Panc1 (cell line): ENCODE measurements around the gene PAX7. TPM values are rescaled to one million over a fixed set of nuclear protein-coding genes. Genes with fewer than 3 reads are reported as not detected.

Experiments
- ATAC-seq: fragments of 200-7000 bp; cut with Tn5 transposase; 2 replicates; pipeline ENCODE4 v1.9.1; 2020; ENCODE audit warnings: mild to moderate bottlenecking, moderate library complexity
- BruUV-seq: library from RNA; stranded (reverse); fragments of 400-500 nt; replicated peaks from 2 replicates; lab custom pipeline; 2021; lab: Mats Ljungman, UMichigan
- CTCF ChIA-PET: fragments of 300-600 bp; sonication (Branson Sonifier 250); formaldehyde crosslinking; loops from one replicate; lab custom pipeline; 2022; ENCODE audit warnings: antibody characterized with exemption; lab: Charles Lee
- POLR2A ChIA-PET: fragments of 300-600 bp; sonication (Branson Sonifier 250); formaldehyde crosslinking; loops from one replicate; lab custom pipeline; 2022; ENCODE audit warnings: antibody characterized with exemption; lab: Charles Lee
- DNase-seq: peaks from one replicate; pipeline ENCODE4 v3.0.0-alpha.2; 2010; ENCODE audit warnings: low read depth, low spot score
- H3K27ac ChIP-seq: 2 replicates; pipeline ENCODE4 v1.5.1; 2011; ENCODE audit warnings: mild to moderate bottlenecking, low read length, inconsistent platforms
- H3K27me3 ChIP-seq: fragments of 200-500 bp; sonication (Bioruptor generic); 2 replicates; pipeline ENCODE4 v1.6.0; 2014; ENCODE audit warnings: low read length, inconsistent platforms; ENCODE audit not compliant: control insufficient read depth, insufficient read depth
- H3K36me3 ChIP-seq: fragments of 200-500 bp; sonication (Bioruptor generic); 2 replicates; pipeline ENCODE4 v1.5.1; 2014; ENCODE audit warnings: inconsistent platforms, mild to moderate bottlenecking, low read length, moderate library complexity; ENCODE audit not compliant: control insufficient read depth, insufficient read depth
- H3K4me1 ChIP-seq: 2 replicates; pipeline ENCODE4 v1.5.1; 2011; ENCODE audit warnings: inconsistent platforms, mild to moderate bottlenecking, low read length, moderate library complexity; ENCODE audit not compliant: control insufficient read depth, insufficient read depth
- H3K4me3 ChIP-seq, 2 experiments: 2 replicates each; pipeline ENCODE4 v1.5.1; 2011 to 2012; ENCODE audit warnings: low read depth in 2 of 2, low read length in 2 of 2, mild to moderate bottlenecking in 2 of 2, inconsistent platforms in 1 of 2, moderate library complexity in 1 of 2
- H3K9me3 ChIP-seq: fragments of 200-500 bp; sonication (Bioruptor generic); 2 replicates; pipeline ENCODE4 v1.5.1; 2014; ENCODE audit warnings: low read depth, mild to moderate bottlenecking, inconsistent platforms, low read length, moderate library complexity; ENCODE audit not compliant: control insufficient read depth, insufficient read depth
- POLR2AphosphoS5 ChIP-seq: IDR thresholded peaks from 2 replicates; pipeline ENCODE4 v1.6.1; 2012; ENCODE audit warnings: mild to moderate bottlenecking, low read depth, low read length, moderate library complexity
- SIN3A ChIP-seq: IDR thresholded peaks from 2 replicates; pipeline ENCODE4 v1.6.1; 2012; ENCODE audit warnings: low read depth, mild to moderate bottlenecking, low read length, moderate library complexity, borderline replicate concordance; ENCODE audit not compliant: insufficient read depth
- TCF7L2 ChIP-seq: IDR thresholded peaks from 2 replicates; pipeline ENCODE4 v1.6.1; 2011; ENCODE audit warnings: mild to moderate bottlenecking, low read depth, low read length, inconsistent platforms
- in situ Hi-C: cut with HindIII; loops from 2 replicates; pipeline ENCODE4 v1.10.0; 2016; ENCODE audit warnings: low sequenced_read_pairs, low pct_unique_long_range_greater_than_20kb
- intact Hi-C: fragments of 100-400 bp; cut with micrococcal nuclease; formaldehyde crosslinking; loops from one replicate; pipeline ENCODE4 v1.10.0; 2022; ENCODE audit not compliant: unreplicated experiment
- total RNA-seq: library from RNA; stranded (reverse); gene quantifications from one replicate; pipeline ENCODE4 v1.2.1, GENCODE V29; 2021; ENCODE audit not compliant: unreplicated experiment
- TF ChIP-seq, protein P1 (sequence below), 2 experiments: IDR thresholded peaks; 2 replicates each; pipeline ENCODE4 v1.6.1; 2011 to 2012; ENCODE audit warnings: low read depth in 2 of 2, control low read depth in 1 of 2, low read length in 1 of 2, mild to moderate bottlenecking in 1 of 2, moderate library complexity in 1 of 2; ENCODE audit not compliant: insufficient read depth in 1 of 2
- TF ChIP-seq, protein P2 (sequence below): fragments of 450-650 bp; IDR thresholded peaks from 2 replicates; pipeline ENCODE4 v1.5.1; 2017; ENCODE audit warnings: mild to moderate bottlenecking

The PAX7 gene
- total RNA-seq, 1 experiment from 2014 or later: not detected

DNA sequence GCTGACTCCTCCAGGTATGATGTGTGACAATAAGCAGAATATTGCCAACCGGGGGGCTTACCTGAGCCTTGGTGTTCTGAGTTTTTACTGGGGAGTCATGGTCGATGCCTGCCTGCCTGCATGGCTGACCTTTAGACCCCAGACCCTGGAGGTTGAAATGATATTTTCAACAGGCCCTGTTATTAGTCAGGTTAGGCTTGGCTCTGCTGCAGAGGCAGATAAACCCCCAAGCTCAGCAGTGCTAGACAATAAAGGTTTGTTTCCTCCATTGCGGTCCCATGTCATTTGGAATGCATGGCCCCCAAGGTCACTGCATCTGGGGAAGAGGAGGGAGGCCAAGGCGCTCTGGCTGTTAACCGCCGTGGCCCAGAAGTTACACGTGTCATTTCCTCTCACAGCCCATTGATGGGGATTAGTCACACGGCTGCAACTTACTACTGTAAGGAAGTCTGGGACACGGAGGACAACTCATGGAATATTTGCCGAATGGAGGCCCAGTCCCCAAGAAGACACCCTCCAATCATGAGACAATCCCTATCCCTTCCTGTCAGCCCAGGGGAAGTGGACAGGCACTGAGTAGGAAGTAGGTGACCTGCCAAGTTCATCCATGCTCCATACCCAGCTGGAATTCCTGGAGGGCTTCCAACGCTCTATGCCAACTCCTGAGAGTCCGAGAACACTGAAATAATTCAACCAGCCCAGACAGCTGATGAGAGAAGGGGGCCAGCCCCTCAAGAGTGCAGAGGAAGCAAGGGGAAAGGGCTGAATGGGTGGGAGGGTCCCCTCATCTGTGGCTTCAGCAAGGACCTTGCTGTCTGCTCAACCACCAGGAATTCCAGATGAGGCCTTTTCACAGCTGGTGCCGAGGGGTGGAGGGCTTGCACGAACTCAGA lies 131.5 kb downstream of the PAX7 start:
- POLR2A ChIA-PET: no interaction called here

DNA sequence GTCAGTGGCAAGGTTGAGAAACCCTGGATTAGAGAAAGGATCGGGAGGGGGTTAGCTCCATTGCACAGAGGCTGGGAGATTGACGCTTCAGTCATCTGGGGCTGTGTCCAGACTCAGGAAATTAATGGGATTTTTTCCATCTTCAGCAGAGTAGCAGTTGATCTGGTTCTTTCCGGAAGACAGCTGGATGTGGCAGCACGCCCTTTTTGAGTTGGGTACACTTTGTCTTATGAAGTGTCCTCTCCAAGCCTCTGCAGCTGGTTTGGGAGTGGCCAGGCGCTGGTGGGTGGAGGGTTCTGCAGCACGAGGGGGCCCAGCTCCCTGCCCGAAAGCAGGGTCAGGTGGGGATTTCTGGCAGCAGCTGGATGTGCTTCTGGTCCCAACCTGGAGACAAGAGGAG lies 133.7 kb downstream of the PAX7 start:
- BruUV-seq: no TSS peak
- in situ Hi-C loops: no loop called here
- POLR2A ChIA-PET: interaction anchor here (0.6 kb wide), 1 partner anchor 76 kb away, joined by 3 read pairs; no protein-coding TSS in a partner anchor

More for the DNA sequence above, 131.5 kb downstream of the PAX7 start:
- TF ChIP-seq POLR2AphosphoS5 (no peak), SIN3A (no peak), TCF7L2 (no peak)
- TF ChIP-seq, protein P1, sequence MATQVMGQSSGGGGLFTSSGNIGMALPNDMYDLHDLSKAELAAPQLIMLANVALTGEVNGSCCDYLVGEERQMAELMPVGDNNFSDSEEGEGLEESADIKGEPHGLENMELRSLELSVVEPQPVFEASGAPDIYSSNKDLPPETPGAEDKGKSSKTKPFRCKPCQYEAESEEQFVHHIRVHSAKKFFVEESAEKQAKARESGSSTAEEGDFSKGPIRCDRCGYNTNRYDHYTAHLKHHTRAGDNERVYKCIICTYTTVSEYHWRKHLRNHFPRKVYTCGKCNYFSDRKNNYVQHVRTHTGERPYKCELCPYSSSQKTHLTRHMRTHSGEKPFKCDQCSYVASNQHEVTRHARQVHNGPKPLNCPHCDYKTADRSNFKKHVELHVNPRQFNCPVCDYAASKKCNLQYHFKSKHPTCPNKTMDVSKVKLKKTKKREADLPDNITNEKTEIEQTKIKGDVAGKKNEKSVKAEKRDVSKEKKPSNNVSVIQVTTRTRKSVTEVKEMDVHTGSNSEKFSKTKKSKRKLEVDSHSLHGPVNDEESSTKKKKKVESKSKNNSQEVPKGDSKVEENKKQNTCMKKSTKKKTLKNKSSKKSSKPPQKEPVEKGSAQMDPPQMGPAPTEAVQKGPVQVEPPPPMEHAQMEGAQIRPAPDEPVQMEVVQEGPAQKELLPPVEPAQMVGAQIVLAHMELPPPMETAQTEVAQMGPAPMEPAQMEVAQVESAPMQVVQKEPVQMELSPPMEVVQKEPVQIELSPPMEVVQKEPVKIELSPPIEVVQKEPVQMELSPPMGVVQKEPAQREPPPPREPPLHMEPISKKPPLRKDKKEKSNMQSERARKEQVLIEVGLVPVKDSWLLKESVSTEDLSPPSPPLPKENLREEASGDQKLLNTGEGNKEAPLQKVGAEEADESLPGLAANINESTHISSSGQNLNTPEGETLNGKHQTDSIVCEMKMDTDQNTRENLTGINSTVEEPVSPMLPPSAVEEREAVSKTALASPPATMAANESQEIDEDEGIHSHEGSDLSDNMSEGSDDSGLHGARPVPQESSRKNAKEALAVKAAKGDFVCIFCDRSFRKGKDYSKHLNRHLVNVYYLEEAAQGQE (IDR thresholded peaks at IDR 0.05; ENCODE audit: insufficient read depth in 1 of 2, low read depth in 2 of 2, low read length in 1 of 2): no peak
- TF ChIP-seq, protein P2, sequence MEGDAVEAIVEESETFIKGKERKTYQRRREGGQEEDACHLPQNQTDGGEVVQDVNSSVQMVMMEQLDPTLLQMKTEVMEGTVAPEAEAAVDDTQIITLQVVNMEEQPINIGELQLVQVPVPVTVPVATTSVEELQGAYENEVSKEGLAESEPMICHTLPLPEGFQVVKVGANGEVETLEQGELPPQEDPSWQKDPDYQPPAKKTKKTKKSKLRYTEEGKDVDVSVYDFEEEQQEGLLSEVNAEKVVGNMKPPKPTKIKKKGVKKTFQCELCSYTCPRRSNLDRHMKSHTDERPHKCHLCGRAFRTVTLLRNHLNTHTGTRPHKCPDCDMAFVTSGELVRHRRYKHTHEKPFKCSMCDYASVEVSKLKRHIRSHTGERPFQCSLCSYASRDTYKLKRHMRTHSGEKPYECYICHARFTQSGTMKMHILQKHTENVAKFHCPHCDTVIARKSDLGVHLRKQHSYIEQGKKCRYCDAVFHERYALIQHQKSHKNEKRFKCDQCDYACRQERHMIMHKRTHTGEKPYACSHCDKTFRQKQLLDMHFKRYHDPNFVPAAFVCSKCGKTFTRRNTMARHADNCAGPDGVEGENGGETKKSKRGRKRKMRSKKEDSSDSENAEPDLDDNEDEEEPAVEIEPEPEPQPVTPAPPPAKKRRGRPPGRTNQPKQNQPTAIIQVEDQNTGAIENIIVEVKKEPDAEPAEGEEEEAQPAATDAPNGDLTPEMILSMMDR: no peak
- CTCF ChIA-PET: no interaction called here
- Histone ChIP-seq H3K4me3 (no peak overlapping the region), H3K36me3 (no peaks in the 10 kb centered on the region), H3K27me3 (peaks cover 7% of the 10 kb centered on the region; the same call in 1 of the 2 replicates), H3K27ac (no peak overlapping the region), H3K9me3 (no peaks in the 10 kb centered on the region), H3K4me1 (no peaks in the 10 kb centered on the region)
- no peak for DNase-seq
- BruUV-seq: no TSS peak
- ATAC-seq: no peak
- intact Hi-C loops: no loop called here
- in situ Hi-C loops: no loop called here

More for the DNA sequence above, 133.7 kb downstream of the PAX7 start:
- intact Hi-C loops: no loop called here
- Histone ChIP-seq H3K27me3 (peaks cover 8% of the 10 kb centered on the region), H3K27ac (no peak overlapping the region), H3K4me1 (no peaks in the 10 kb centered on the region), H3K4me3 (no peak overlapping the region), H3K9me3 (no peaks in the 10 kb centered on the region), H3K36me3 (no peaks in the 10 kb centered on the region)
- TF ChIP-seq, protein P2: no peak
- TF ChIP-seq POLR2AphosphoS5 (no peak), TCF7L2 (no peak), SIN3A (no peak)
- TF ChIP-seq, protein P1 (IDR thresholded peaks at IDR 0.05; ENCODE audit: insufficient read depth in 1 of 2, low read depth in 2 of 2, low read length in 1 of 2): no peak
- ATAC-seq (no peak), DNase-seq (no peak)
- CTCF ChIA-PET: no interaction called here
